K562 (cell line): Measurements from ENCODE around the gene CCDC9. TPM values are rescaled to one million over a fixed set of nuclear protein-coding genes. Genes with fewer than 3 reads are reported as not detected.

ENCODE experiments used
- ARID2 ChIP-seq: fragments of 450-650 bp; IDR thresholded peaks from 2 replicates; pipeline ENCODE4 v1.6.1; 2017; ENCODE audit warnings: antibody characterized with exemption, mild to moderate bottlenecking
- BACH1 ChIP-seq: fragments of 200-800 bp; sonication (Bioruptor generic); IDR thresholded peaks from 2 replicates; pipeline ENCODE4 v1.6.1; 2016; ENCODE audit warnings: missing genetic modification characterization, missing compliant biosample characterization
- BMI1 ChIP-seq: fragments of 150-350 bp; IDR thresholded peaks from 2 replicates; pipeline ENCODE4 v1.6.1; 2014; ENCODE audit warnings: low read length
- C11orf30 ChIP-seq: fragments of 450-650 bp; IDR thresholded peaks from 2 replicates; pipeline ENCODE4 v1.6.1; 2016; ENCODE audit warnings: low read depth, mild to moderate bottlenecking
- EHMT2 ChIP-seq: fragments of 450-650 bp; IDR thresholded peaks from 2 replicates; pipeline ENCODE4 v1.6.1; 2018; ENCODE audit warnings: antibody characterized with exemption
- ESRRA ChIP-seq: fragments of 450-650 bp; IDR thresholded peaks from 2 replicates; pipeline ENCODE4 v1.6.1; 2014; ENCODE audit warnings: low read depth, mild to moderate bottlenecking, moderate library complexity, borderline replicate concordance
- FOXK2 ChIP-seq, 2 experiments: fragments of 450-650 bp; IDR thresholded peaks in 1 of 2; conservative IDR thresholded peaks in 1 of 2; 2 replicates each; pipeline ENCODE4 v1.6.1; 2016; ENCODE audit warnings: low read depth in 2 of 2, mild to moderate bottlenecking in 1 of 2
- HSF4 ChIP-seq: fragments of 250-450 bp; sonication (Bioruptor Pico); IDR thresholded peaks from 2 replicates; pipeline ENCODE4 v2.1.2; 2022; ENCODE audit warnings: mild to moderate bottlenecking, moderate library complexity, borderline replicate concordance
- IFI16 ChIP-seq: fragments of 250-450 bp; sonication (Bioruptor Pico); IDR thresholded peaks from 2 replicates; pipeline ENCODE4 v2.1.2; 2022; ENCODE audit warnings: mild to moderate bottlenecking, inconsistent platforms
- MAFK ChIP-seq: IDR thresholded peaks from 2 replicates; pipeline ENCODE4 v1.6.1; 2011; ENCODE audit warnings: low read length, improper control_type of control experiment
- NR2C1 ChIP-seq, 2 experiments: fragments of 450-650 bp; IDR thresholded peaks; 2 replicates each; pipeline ENCODE4 v1.6.1; 2017; ENCODE audit warnings: mild to moderate bottlenecking in 2 of 2, antibody characterized with exemption in 1 of 2, inconsistent platforms in 1 of 2, missing compliant biosample characterization in 1 of 2, missing genetic modification characterization in 1 of 2
- NR2F6 ChIP-seq: fragments of 450-650 bp; formaldehyde crosslinking; IDR thresholded peaks from 2 replicates; pipeline ENCODE4 v1.4.0; 2020; ENCODE audit warnings: mild to moderate bottlenecking
- PHF20 ChIP-seq: fragments of 450-650 bp; IDR thresholded peaks from 2 replicates; pipeline ENCODE4 v1.6.1; 2018; ENCODE audit not compliant: partially characterized antibody
- RCOR1 ChIP-seq, 2 experiments: IDR thresholded peaks; 2 replicates each; pipeline ENCODE4 v1.6.1; 2012; ENCODE audit warnings: low read depth in 2 of 2, low read length in 2 of 2, borderline replicate concordance in 1 of 2, improper control_type of control experiment in 1 of 2
- ZBTB7A ChIP-seq: IDR thresholded peaks from 2 replicates; pipeline ENCODE4 v1.6.1; 2011; ENCODE audit warnings: low read depth, mild to moderate bottlenecking, low read length, moderate library complexity, borderline replicate concordance; ENCODE audit not compliant: control insufficient read depth
- ZNF165 ChIP-seq: fragments of 250-450 bp; sonication (Bioruptor Pico); IDR thresholded peaks from 2 replicates; pipeline ENCODE4 v1.4.0; 2020; ENCODE audit warnings: borderline replicate concordance
- ZNF431 ChIP-seq: sonication (generic); formaldehyde crosslinking; IDR thresholded peaks from 2 replicates; pipeline ENCODE4 v1.8.0; 2022; ENCODE audit warnings: mild to moderate bottlenecking, missing genetic modification reagents
- ZNF551 ChIP-seq: fragments of 250-450 bp; sonication (Bioruptor Pico); IDR thresholded peaks from 2 replicates; pipeline ENCODE4 v1.5.0; 2021; ENCODE audit warnings: mild to moderate bottlenecking, moderate library complexity
- polyA plus RNA-seq, 8 experiments: library from polyadenylated mRNA; depleted of rRNA in 4 of 8; stranded (reverse) in 5 of 8; unstranded in 3 of 8; fragments of >200 nt; fragmentation: Nextera tagmentation in 2 of 8; fragmentation: Illumina TruSeq in 1 of 8; extraction: Ambion mirVana in 2 of 8; extraction: Trizol in 1 of 8; gene quantifications; 2 replicates each; pipeline versions ENCODE4 v1.2.1 to v1.2.3, GENCODE V29; 2011 to 2014; ENCODE audit warnings: inconsistent platforms in 1 of 8, missing spikeins in 1 of 8
- total RNA-seq, 7 experiments: library from RNA; depleted of rRNA in 6 of 7; stranded (reverse); fragments of >200 nt in 6 of 7; fragmentation: Illumina TruSeq in 2 of 7; extraction: Trizol in 2 of 7; gene quantifications; 2 replicates each; pipeline versions ENCODE4 v1.2.1 to v1.2.3, GENCODE V29; 2011 to 2021; ENCODE audit warnings: low replicate concordance in 1 of 7
- TF ChIP-seq, protein P1 (sequence below): fragments of 250-450 bp; sonication (Bioruptor Pico); IDR thresholded peaks from 2 replicates; pipeline ENCODE4 v1.8.0; 2021; ENCODE audit warnings: borderline replicate concordance, mild to moderate bottlenecking, moderate library complexity; ENCODE audit not compliant: poor library complexity, severe bottlenecking
- TF ChIP-seq, protein P2 (sequence below): fragments of 450-650 bp; IDR thresholded peaks from 2 replicates; pipeline ENCODE4 v1.6.1; 2016; ENCODE audit warnings: mild to moderate bottlenecking
- TF ChIP-seq, protein P3 (sequence below): sonication (generic); formaldehyde crosslinking; IDR thresholded peaks from 2 replicates; pipeline ENCODE4 v1.8.1; 2023; ENCODE audit warnings: mild to moderate bottlenecking, missing genetic modification reagents, moderate library complexity

Gene CCDC9
- total and polyA plus RNA-seq, 9 of the 15 experiments (the other 6 are each of a cell fraction or from before 2014, with no cell fraction given), result 0.23 to 38.6 (median 8.4) TPM

- TF ChIP-seq, protein P1, sequence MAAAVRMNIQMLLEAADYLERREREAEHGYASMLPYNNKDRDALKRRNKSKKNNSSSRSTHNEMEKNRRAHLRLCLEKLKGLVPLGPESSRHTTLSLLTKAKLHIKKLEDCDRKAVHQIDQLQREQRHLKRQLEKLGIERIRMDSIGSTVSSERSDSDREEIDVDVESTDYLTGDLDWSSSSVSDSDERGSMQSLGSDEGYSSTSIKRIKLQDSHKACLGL (CRISPR knock-in tag), result no peak
- TF ChIP-seq NR2C1 (IDR thresholded peaks at IDR 0.05) (no peak), NR2C1 (tag; IDR thresholded peaks at IDR 0.05) (no peak), ARID2 (no peak), IFI16 (CRISPR knock-in tag) (no peak), RCOR1 (IDR thresholded peaks at IDR 0.05; ENCODE audit: borderline replicate concordance in 1 of 2, low read depth in 2 of 2, low read length in 2 of 2) (peak in 1 of 2 experiments; percentile 80; a peak in 2 of 4 replicates), HSF4 (CRISPR knock-in tag) (no peak), ZNF165 (CRISPR knock-in tag) (no peak), BMI1 (no peak), MAFK (no peak), NR2F6 (CRISPR knock-in tag) (no peak), FOXK2 (conservative IDR thresholded peaks at IDR 0.05 in 1 of 2, IDR thresholded peaks at IDR 0.05 in 1 of 2; ENCODE audit: low read depth in 2 of 2) (peak; percentile 57 to 59; a peak in 2 of 4 replicates), EHMT2 (peak; percentile 20; the same call in 1 of the 2 replicates), BACH1 (tag) (no peak), ZNF551 (no peak), C11orf30 (no peak), ZNF431 (CRISPR knock-in tag) (no peak), ESRRA (no peak), PHF20 (peak; percentile 83), ZBTB7A (peak; percentile 72; the same call in 1 of the 2 replicates)
- TF ChIP-seq, protein P2, sequence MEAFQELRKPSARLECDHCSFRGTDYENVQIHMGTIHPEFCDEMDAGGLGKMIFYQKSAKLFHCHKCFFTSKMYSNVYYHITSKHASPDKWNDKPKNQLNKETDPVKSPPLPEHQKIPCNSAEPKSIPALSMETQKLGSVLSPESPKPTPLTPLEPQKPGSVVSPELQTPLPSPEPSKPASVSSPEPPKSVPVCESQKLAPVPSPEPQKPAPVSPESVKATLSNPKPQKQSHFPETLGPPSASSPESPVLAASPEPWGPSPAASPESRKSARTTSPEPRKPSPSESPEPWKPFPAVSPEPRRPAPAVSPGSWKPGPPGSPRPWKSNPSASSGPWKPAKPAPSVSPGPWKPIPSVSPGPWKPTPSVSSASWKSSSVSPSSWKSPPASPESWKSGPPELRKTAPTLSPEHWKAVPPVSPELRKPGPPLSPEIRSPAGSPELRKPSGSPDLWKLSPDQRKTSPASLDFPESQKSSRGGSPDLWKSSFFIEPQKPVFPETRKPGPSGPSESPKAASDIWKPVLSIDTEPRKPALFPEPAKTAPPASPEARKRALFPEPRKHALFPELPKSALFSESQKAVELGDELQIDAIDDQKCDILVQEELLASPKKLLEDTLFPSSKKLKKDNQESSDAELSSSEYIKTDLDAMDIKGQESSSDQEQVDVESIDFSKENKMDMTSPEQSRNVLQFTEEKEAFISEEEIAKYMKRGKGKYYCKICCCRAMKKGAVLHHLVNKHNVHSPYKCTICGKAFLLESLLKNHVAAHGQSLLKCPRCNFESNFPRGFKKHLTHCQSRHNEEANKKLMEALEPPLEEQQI, result no peak
- TF ChIP-seq, protein P3, sequence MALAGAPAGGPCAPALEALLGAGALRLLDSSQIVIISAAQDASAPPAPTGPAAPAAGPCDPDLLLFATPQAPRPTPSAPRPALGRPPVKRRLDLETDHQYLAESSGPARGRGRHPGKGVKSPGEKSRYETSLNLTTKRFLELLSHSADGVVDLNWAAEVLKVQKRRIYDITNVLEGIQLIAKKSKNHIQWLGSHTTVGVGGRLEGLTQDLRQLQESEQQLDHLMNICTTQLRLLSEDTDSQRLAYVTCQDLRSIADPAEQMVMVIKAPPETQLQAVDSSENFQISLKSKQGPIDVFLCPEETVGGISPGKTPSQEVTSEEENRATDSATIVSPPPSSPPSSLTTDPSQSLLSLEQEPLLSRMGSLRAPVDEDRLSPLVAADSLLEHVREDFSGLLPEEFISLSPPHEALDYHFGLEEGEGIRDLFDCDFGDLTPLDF, result no peak
Measured at GRCh38 chr19:47240996-47241918, 15.1 kb upstream of the CCDC9 start (continued).
